GM21528 (cell line): ENCODE results near the gene PPFIA1.
"Not testable (repeated sequence)": the region's sequence is repeated elsewhere in the genome, so short reads cannot be mapped to it uniquely, and the experiment has no call there.

Experiments used
- ATAC-seq: cut with Tn5 transposase; IDR thresholded peaks from one replicate; pipeline ENCODE4 v1.9.1; 2021; ENCODE audit warnings: mild to moderate bottlenecking, moderate library complexity; ENCODE audit not compliant: unreplicated experiment, low FRiP score

The PPFIA1 gene

GRCh38 chr11:70292863-70293262, 22.4 kb downstream of the PPFIA1 start:
- ATAC-seq, result no peak

DNA sequence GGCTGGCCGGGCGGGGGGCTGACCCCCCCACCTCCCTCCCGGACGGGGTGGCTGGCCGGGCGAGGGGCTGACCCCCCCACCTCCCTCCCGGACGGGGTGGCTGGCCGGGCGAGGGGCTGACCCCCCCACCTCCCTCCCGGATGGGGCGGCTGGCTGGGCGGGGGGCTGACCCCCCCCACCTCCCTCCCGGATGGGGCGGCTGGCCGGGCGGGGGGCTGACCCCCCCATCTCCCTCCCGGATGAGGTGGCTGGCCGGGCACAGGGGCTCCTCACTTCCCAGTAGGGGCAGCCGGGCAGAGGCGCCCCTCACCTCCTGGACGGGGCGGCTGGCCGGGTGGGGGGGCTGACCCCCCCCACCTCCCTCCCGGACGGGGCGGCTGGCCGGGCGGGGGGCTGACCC, 24.7 kb downstream of the PPFIA1 start:
- not testable (repeated sequence) for ATAC-seq

- ATAC-seq, result no peak
Measured at GRCh38 chr11:70296681-70297080, 26.2 kb downstream of the PPFIA1 start.

DNA sequence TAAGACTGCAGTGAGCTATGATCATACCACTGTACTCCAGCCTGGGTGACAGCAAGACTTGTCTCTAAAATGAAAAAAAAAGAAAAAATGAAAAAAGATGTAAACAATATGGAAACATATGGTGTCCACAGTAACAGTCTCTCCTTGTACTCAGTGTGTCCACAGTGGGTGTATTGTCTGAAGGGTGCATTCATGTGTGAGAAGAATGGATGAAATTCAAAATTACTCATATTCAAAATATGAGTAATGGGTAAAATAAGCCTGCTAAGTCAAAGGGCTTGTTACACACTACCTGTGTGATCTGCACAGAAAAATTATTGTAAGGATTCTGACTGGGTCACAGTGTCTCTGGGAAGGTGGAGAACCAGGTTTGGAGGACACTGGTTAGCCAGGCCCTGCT, 26.9 kb downstream of the PPFIA1 start:
- ATAC-seq, result no peak

DNA sequence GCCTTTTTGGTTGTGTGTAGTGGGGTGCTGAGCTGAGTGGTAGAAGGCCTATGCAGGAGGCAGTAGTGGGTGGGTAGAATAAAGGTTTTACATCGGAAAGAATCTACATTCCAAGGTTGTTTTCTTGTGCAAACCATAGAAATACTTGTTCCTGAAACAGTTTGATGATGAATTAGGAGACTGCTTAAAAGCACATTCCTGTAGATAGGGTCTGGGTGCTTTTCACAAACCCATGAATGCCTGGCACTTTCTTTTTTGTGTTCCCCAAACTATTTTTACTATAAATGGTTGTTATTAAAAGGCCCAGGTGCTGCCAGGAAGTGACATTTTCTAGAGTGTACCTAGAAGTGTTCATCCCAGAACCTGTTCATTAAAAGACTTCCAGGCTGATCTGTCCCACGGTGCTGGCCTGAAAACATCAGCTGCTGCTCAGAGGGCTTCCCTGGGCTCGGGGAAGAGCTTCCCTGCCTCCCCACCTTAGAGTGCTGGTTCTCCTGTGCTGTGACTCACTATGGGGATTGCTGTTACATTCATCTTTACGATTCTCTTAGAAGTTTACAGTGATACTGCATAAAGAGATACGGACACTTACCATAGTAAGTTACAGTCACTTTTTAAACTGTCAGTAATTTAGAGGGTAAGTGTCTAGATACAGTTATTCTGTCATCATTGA, 27.9 kb downstream of the PPFIA1 start:
- ATAC-seq, result no peak

GRCh38 chr11:70299636-70300035, 29.1 kb downstream of the PPFIA1 start:
- no peak for ATAC-seq

- no peak for ATAC-seq
Measured at GRCh38 chr11:70301191-70301590, 30.7 kb downstream of the PPFIA1 start.

DNA sequence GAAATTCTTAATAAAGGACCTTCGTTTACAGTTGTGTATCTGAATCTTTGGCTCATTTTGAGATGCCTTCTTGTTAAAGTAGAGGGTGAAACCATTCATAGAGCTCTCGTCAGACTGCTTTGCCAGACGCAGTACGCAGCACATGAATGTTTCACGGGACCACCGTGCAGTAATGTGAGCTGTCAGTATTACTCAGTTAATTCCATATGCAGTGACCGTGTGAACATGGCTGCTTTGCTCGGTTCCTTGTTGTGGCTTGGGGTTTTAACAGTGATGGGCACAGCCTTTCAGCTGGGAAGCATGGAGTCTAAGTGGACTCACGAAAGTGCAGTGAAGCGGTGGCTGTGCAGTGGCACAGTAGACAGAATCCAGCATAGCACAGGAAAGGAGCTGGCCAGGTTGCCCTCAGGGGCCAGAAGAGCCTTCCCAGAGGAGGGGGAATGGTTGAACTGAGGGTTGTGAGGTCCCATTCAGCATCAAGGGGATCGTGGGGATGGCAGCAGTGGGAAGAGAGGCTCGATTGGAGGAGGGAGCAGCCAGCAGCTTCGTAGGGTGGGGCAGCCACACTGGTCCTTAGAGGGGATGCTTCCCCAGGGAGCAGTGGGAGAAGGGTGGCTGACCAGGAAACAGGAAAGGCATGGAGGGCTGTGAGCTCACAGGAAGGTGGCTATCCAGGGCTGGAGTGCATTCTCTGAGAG, 31.4 kb downstream of the PPFIA1 start:
- no peak for ATAC-seq

DNA sequence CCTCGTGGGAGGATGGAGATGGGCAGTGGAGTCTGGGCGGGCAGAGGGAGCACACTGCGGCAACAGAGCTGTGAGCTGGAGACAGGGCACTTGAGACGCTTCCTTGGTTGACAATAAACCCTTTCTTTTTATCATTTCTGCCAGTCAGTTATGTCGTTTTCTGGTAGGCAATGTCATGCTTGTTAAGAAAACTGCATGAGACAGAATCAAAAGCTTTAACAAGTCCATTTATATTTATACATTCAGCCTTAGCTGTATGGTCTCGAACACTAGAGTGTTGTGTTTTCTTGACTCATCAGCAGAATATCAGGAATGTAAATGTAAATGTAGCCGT, 31.9 kb downstream of the PPFIA1 start:
- ATAC-seq, result no peak

- no peak for ATAC-seq
Measured at GRCh38 chr11:70303070-70303469, 32.6 kb downstream of the PPFIA1 start.

DNA sequence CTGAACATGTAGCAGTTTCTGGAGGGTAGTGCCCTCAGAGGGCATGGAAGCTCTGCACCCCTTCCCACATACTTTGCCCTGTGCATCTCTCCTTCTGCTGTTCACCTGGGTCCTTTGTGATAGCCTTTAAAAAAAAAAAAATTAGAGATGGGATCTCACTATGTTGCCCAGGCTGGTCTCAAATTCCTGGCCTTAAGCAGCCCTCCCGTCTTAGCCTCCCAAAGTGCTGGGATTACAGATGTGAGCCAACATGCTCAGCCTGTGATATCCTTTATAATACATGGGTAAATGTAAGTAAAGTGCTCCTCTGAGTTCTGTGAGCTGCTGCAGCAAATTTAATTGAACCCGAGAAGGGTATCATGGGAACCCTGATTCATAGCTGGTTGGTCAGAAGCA, 33.7 kb downstream of the PPFIA1 start:
- no peak for ATAC-seq

GRCh38 chr11:70305501-70305900, 35.0 kb downstream of the PPFIA1 start:
- no peak for ATAC-seq

GRCh38 chr11:70306586-70307033, 36.1 kb downstream of the PPFIA1 start:
- no peak for ATAC-seq

GRCh38 chr11:70307176-70307575, 36.7 kb downstream of the PPFIA1 start:
- ATAC-seq, result no peak

GRCh38 chr11:70311616-70312015, 41.1 kb downstream of the PPFIA1 start:
- ATAC-seq, result no peak

- no peak for ATAC-seq
Measured at GRCh38 chr11:70312401-70313357, 42.2 kb downstream of the PPFIA1 start.

- no peak for ATAC-seq
Measured at GRCh38 chr11:70313945-70314344, 43.5 kb downstream of the PPFIA1 start.

- no peak for ATAC-seq
Measured at GRCh38 chr11:70314730-70315129, 44.2 kb downstream of the PPFIA1 start.

- ATAC-seq, result no peak
Measured at GRCh38 chr11:70315716-70316115, 45.2 kb downstream of the PPFIA1 start.

GRCh38 chr11:70317581-70318305, 47.3 kb downstream of the PPFIA1 start:
- no peak for ATAC-seq
